GM20000 (cell line): ENCODE measurements around the gene EFCAB12.

Source experiments
- DNase-seq: peaks from one replicate; pipeline ENCODE4 v3.0.0; 2012; ENCODE audit warnings: low spot score
- CTCF ChIP-seq: IDR thresholded peaks from 2 replicates; pipeline ENCODE4 v1.5.1; 2012; ENCODE audit warnings: mild to moderate bottlenecking, control low read depth; ENCODE audit errors: extremely low read depth, missing control alignments

Gene EFCAB12

GRCh38 chr3:129460572-129460971 is 32.1 kb upstream of the EFCAB12 start:
- DNase-seq = no peak
- TF ChIP-seq CTCF = no peak

GRCh38 chr3:129460155-129460554 is 31.7 kb upstream of the EFCAB12 start:
- TF ChIP-seq CTCF = no peak
- DNase-seq = no peak

- TF ChIP-seq CTCF = no peak
- DNase-seq = no peak
These were observed 25.3 kb upstream of the EFCAB12 start for GRCh38 chr3:129453732-129454131.

GRCh38 chr3:129449279-129450115 is 21.1 kb upstream of the EFCAB12 start:
- no peak for DNase-seq
- TF ChIP-seq CTCF = no peak

GRCh38 chr3:129448186-129448895 is 19.9 kb upstream of the EFCAB12 start:
- DNase-seq = no peak
- TF ChIP-seq CTCF = no peak

GRCh38 chr3:129446926-129447325 is 18.5 kb upstream of the EFCAB12 start:
- no peak for TF ChIP-seq CTCF
- no peak for DNase-seq

GRCh38 chr3:129445471-129445870 is 17.0 kb upstream of the EFCAB12 start:
- DNase-seq = no peak
- TF ChIP-seq CTCF = no peak
